Right lung (tissue), 5 donors: ENCODE results near the gene PNPLA8. TPM values are rescaled to one million over a fixed set of nuclear protein-coding genes. Genes with fewer than 3 reads are reported as not detected.
"Not testable (repeated sequence)": the region's sequence is repeated elsewhere in the genome, so short reads cannot be mapped to it uniquely, and the experiment has no call there.

Experiments used
- DNase-seq, 2 donors: peaks; one replicate each; pipeline ENCODE4 v3.0.0-alpha.2; 2013
- polyA plus RNA-seq, 5 donors: library from polyadenylated mRNA; unstranded; fragments of 120-200 nt; gene quantifications; one replicate each; pipeline versions ENCODE4 v1.2.1 to v1.2.3, GENCODE V29; 2013; ENCODE audit warnings: inconsistent platforms in 1 of 5, low replicate concordance in 1 of 5; ENCODE audit not compliant: insufficient read length in 5 of 5, insufficient read depth in 1 of 5

Gene PNPLA8
- polyA plus RNA-seq, 5 donors, result 26.6 to 39.7 (median 35.0) TPM

- no peak for DNase-seq
Observed at GRCh38 chr7:108480311-108480710, 45.6 kb downstream of the PNPLA8 start.

- DNase-seq, result no peak
Observed at GRCh38 chr7:108479751-108480150, 46.2 kb downstream of the PNPLA8 start.

GRCh38 chr7:108479118-108479517 lies 46.8 kb downstream of the PNPLA8 start:
- DNase-seq, result no peak

GRCh38 chr7:108468246-108468645 lies 57.7 kb downstream of the PNPLA8 start:
- DNase-seq, result no peak

GRCh38 chr7:108467391-108467790 lies 58.5 kb downstream of the PNPLA8 start:
- DNase-seq, result no peak

- not testable (repeated sequence) for DNase-seq
Observed at GRCh38 chr7:108466322-108466721, 59.6 kb downstream of the PNPLA8 start.

GRCh38 chr7:108464743-108465142 lies 61.2 kb downstream of the PNPLA8 start:
- DNase-seq, result no peak

GRCh38 chr7:108463613-108464012 lies 62.3 kb downstream of the PNPLA8 start:
- DNase-seq, result no peak

GRCh38 chr7:108461840-108462239 lies 64.1 kb downstream of the PNPLA8 start:
- DNase-seq, result no peak

- no peak for DNase-seq
Observed at GRCh38 chr7:108460964-108461363, 65.0 kb downstream of the PNPLA8 start.

- no peak for DNase-seq
Observed at GRCh38 chr7:108459922-108460551, 65.9 kb downstream of the PNPLA8 start.

- DNase-seq, result no peak
Observed at GRCh38 chr7:108457871-108458270, 68.1 kb downstream of the PNPLA8 start.

- DNase-seq, result no peak
Observed at GRCh38 chr7:108456845-108457540, 68.9 kb downstream of the PNPLA8 start.

GRCh38 chr7:108455998-108456677 lies 69.8 kb downstream of the PNPLA8 start, which contains the start of gene NRCAM:
Gene NRCAM (minus strand): TSS chr7:108456436. CDS start chr7:108240064, 216,372 bp downstream.
- peak; percentile 58 to 68 for DNase-seq

- no peak for DNase-seq
Observed at GRCh38 chr7:108455551-108455997, 70.4 kb downstream of the PNPLA8 start.

GRCh38 chr7:108454674-108455550 lies 71.0 kb downstream of the PNPLA8 start:
- DNase-seq, result no peak

GRCh38 chr7:108454317-108454673 lies 71.6 kb downstream of the PNPLA8 start:
- DNase-seq, result no peak

GRCh38 chr7:108453320-108453719 lies 72.6 kb downstream of the PNPLA8 start:
- DNase-seq, result no peak

- DNase-seq, result no peak
Observed at GRCh38 chr7:108452707-108453106, 73.2 kb downstream of the PNPLA8 start.

GRCh38 chr7:108451296-108451848 lies 74.6 kb downstream of the PNPLA8 start:
- no peak for DNase-seq

- no peak for DNase-seq
Observed at GRCh38 chr7:108450160-108450559, 75.8 kb downstream of the PNPLA8 start.

- DNase-seq, result no peak
Observed at GRCh38 chr7:108449521-108449920, 76.4 kb downstream of the PNPLA8 start.
